ENCODE measurements around the gene IQGAP2.
"Not testable (repeated sequence)": the region's sequence is repeated elsewhere in the genome, so short reads cannot be mapped to it uniquely, and the experiment has no call there.

The IQGAP2 gene

GRCh38 chr5:76500633-76501393 lies 97.7 kb downstream of the IQGAP2 start:
- DNase-seq (ENCODE audit: low read depth in 1 of 2, low spot score in 1 of 2) = no peak

GRCh38 chr5:76503929-76504328 lies 100.8 kb downstream of the IQGAP2 start:
- DNase-seq (ENCODE audit: low read depth in 1 of 2, low spot score in 1 of 2) = no peak

GRCh38 chr5:76504901-76505564 lies 101.9 kb downstream of the IQGAP2 start:
- no peak for DNase-seq (ENCODE audit: low read depth in 1 of 2, low spot score in 1 of 2)

- no peak for DNase-seq (ENCODE audit: low read depth in 1 of 2, low spot score in 1 of 2)
Measured at GRCh38 chr5:76513476-76513875, 110.4 kb downstream of the IQGAP2 start.

- no peak for DNase-seq (ENCODE audit: low read depth in 1 of 2, low spot score in 1 of 2)
Measured at GRCh38 chr5:76514292-76514691, 111.2 kb downstream of the IQGAP2 start.

- DNase-seq (ENCODE audit: low read depth in 1 of 2, low spot score in 1 of 2) = no peak
Measured at GRCh38 chr5:76514713-76515112, 111.6 kb downstream of the IQGAP2 start.

GRCh38 chr5:76517334-76517733 lies 114.2 kb downstream of the IQGAP2 start:
- no peak for DNase-seq (ENCODE audit: low read depth in 1 of 2, low spot score in 1 of 2)

GRCh38 chr5:76518246-76518645 lies 115.2 kb downstream of the IQGAP2 start:
- DNase-seq (ENCODE audit: low read depth in 1 of 2, low spot score in 1 of 2) = not testable (repeated sequence)

GRCh38 chr5:76521240-76521758 lies 118.2 kb downstream of the IQGAP2 start:
- no peak for DNase-seq (ENCODE audit: low read depth in 1 of 2, low spot score in 1 of 2)

- DNase-seq (ENCODE audit: low read depth in 1 of 2, low spot score in 1 of 2) = no peak
Measured at GRCh38 chr5:76522103-76522935, 119.2 kb downstream of the IQGAP2 start.

- no peak for DNase-seq (ENCODE audit: low read depth in 1 of 2, low spot score in 1 of 2)
Measured at GRCh38 chr5:76524101-76524835, 121.2 kb downstream of the IQGAP2 start.

GRCh38 chr5:76524868-76525267 lies 121.8 kb downstream of the IQGAP2 start:
- no peak for DNase-seq (ENCODE audit: low read depth in 1 of 2, low spot score in 1 of 2)

GRCh38 chr5:76525956-76526355 lies 122.9 kb downstream of the IQGAP2 start:
- no peak for DNase-seq (ENCODE audit: low read depth in 1 of 2, low spot score in 1 of 2)

GRCh38 chr5:76526950-76527583 lies 124.0 kb downstream of the IQGAP2 start:
- no peak for DNase-seq (ENCODE audit: low read depth in 1 of 2, low spot score in 1 of 2)

GRCh38 chr5:76527685-76528161 lies 124.6 kb downstream of the IQGAP2 start:
- no peak for DNase-seq (ENCODE audit: low read depth in 1 of 2, low spot score in 1 of 2)

- DNase-seq (ENCODE audit: low read depth in 1 of 2, low spot score in 1 of 2) = no peak
Measured at GRCh38 chr5:76528547-76529331, 125.7 kb downstream of the IQGAP2 start.

GRCh38 chr5:76529464-76530344 lies 126.6 kb downstream of the IQGAP2 start:
- DNase-seq (ENCODE audit: low read depth in 1 of 2, low spot score in 1 of 2) = no peak

GRCh38 chr5:76532052-76532451 lies 129.0 kb downstream of the IQGAP2 start:
- DNase-seq (ENCODE audit: low read depth in 1 of 2, low spot score in 1 of 2) = no peak
